ENCODE results near the gene QSOX2. TPM values are rescaled to one million over a fixed set of nuclear protein-coding genes. Genes with fewer than 3 reads are reported as not detected.

QSOX2 gene
- total RNA-seq, 6 experiments from 2014 or later = 20.1 to 24.9 (median 21.9) TPM

DNA sequence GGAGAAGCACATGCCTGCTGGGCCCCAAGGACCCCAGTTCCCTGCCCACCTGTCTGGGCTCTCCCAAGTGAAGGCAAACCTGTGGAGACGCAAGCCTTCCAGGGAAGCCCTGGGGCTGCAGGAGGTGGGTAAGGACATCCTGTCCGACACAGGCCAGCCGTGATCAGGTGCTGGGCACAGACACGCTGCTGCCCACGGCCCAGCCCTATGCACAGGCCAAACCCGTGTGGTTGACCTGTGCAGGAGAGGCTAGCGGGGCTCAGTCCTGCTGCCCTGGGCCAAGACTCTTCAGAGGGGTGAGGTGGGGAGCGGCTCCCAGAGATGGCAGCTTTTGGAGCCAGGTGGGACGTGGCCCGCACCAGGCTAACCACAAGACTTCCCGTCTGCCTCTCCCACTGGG lies 55.0 kb downstream of the QSOX2 start:
- H3K4me3 Mint-ChIP-seq = no peak overlapping the region
- H3K9me3 Mint-ChIP-seq = no peaks in the 10 kb centered on the region
- TF ChIP-seq, protein P1, sequence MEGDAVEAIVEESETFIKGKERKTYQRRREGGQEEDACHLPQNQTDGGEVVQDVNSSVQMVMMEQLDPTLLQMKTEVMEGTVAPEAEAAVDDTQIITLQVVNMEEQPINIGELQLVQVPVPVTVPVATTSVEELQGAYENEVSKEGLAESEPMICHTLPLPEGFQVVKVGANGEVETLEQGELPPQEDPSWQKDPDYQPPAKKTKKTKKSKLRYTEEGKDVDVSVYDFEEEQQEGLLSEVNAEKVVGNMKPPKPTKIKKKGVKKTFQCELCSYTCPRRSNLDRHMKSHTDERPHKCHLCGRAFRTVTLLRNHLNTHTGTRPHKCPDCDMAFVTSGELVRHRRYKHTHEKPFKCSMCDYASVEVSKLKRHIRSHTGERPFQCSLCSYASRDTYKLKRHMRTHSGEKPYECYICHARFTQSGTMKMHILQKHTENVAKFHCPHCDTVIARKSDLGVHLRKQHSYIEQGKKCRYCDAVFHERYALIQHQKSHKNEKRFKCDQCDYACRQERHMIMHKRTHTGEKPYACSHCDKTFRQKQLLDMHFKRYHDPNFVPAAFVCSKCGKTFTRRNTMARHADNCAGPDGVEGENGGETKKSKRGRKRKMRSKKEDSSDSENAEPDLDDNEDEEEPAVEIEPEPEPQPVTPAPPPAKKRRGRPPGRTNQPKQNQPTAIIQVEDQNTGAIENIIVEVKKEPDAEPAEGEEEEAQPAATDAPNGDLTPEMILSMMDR (IDR thresholded peaks at IDR 0.05) = no peak
- peaks cover 40% of the 10 kb centered on the region for H3K27me3 Mint-ChIP-seq (ENCODE audit: insufficient read depth)
- no peaks in the 10 kb centered on the region for H3K36me3 Mint-ChIP-seq (ENCODE audit: low read depth)
- H3K4me1 Mint-ChIP-seq (ENCODE audit: low read depth) = no peaks in the 10 kb centered on the region
- DNase-seq = no peak
- no peak overlapping the region for H3K27ac Mint-ChIP-seq

- DNase-seq = no peak
- TF ChIP-seq, protein P1 (IDR thresholded peaks at IDR 0.05) = no peak
- Mint-ChIP-seq H3K4me1 (ENCODE audit: low read depth) (no peaks in the 10 kb centered on the region), H3K4me3 (no peak overlapping the region), H3K36me3 (ENCODE audit: low read depth) (no peaks in the 10 kb centered on the region), H3K27me3 (ENCODE audit: insufficient read depth) (peaks cover 41% of the 10 kb centered on the region), H3K27ac (no peak overlapping the region), H3K9me3 (no peaks in the 10 kb centered on the region)
These were observed 55.4 kb downstream of the QSOX2 start for GRCh38 chr9:136190237-136190601.

DNA sequence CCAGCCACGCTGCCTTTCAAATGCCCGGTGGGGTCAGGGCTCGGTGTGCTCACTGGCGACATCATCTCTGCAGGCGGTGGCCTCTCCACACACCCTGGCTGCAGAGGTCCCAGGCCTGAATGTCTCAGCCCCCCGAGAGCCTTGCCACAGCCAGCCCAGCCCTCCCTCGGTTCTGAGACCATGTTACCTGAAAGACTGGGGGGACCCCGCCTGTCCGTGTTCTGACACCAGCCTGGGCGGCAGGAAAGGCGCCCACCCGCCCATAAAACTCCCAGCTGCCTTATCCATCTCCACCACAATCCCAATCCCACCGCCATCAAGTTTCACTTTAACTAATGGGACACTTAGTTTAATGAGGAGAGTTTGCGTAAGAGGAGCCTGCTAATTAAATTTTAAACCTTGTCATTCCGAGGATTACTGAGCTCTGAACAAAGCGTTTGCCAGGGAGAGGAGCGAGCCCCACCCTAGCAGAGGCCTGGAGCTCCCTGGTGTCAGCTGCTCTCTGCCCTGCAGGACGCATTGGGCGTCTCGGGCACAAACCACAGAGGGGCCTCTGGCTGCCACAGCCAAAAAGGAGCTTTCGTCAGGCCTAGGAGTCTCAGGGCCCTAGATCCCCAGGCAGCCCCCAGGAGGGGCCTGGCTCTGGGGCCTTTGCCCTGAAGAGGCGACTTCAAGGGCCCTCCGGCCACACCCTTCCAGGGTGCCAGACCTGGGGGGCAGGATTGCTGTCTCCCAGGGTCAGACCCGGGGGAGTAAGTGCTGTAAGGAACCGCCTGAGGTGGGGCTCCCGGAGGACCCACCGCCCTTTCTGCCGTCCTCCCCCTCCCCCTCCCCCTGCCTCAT lies 56.0 kb downstream of the QSOX2 start:
- no peak for DNase-seq
- H3K27me3 Mint-ChIP-seq (ENCODE audit: insufficient read depth) = peaks cover 36% of the 10 kb centered on the region
- no peak overlapping the region for H3K4me3 Mint-ChIP-seq
- H3K27ac Mint-ChIP-seq = no peak overlapping the region
- no peaks in the 10 kb centered on the region for H3K9me3 Mint-ChIP-seq
- H3K36me3 Mint-ChIP-seq (ENCODE audit: low read depth) = no peaks in the 10 kb centered on the region
- H3K4me1 Mint-ChIP-seq (ENCODE audit: low read depth) = no peaks in the 10 kb centered on the region
- TF ChIP-seq, protein P1 (IDR thresholded peaks at IDR 0.05) = no peak

- DNase-seq = no peak
- Mint-ChIP-seq H3K4me1 (ENCODE audit: low read depth) (no peaks in the 10 kb centered on the region), H3K27ac (no peak overlapping the region), H3K27me3 (ENCODE audit: insufficient read depth) (peaks cover 43% of the 10 kb centered on the region), H3K36me3 (ENCODE audit: low read depth) (no peaks in the 10 kb centered on the region), H3K9me3 (no peaks in the 10 kb centered on the region), H3K4me3 (no peak overlapping the region)
- TF ChIP-seq, protein P1 (IDR thresholded peaks at IDR 0.05) = no peak
These were observed 57.7 kb downstream of the QSOX2 start for GRCh38 chr9:136187683-136188586.

DNA sequence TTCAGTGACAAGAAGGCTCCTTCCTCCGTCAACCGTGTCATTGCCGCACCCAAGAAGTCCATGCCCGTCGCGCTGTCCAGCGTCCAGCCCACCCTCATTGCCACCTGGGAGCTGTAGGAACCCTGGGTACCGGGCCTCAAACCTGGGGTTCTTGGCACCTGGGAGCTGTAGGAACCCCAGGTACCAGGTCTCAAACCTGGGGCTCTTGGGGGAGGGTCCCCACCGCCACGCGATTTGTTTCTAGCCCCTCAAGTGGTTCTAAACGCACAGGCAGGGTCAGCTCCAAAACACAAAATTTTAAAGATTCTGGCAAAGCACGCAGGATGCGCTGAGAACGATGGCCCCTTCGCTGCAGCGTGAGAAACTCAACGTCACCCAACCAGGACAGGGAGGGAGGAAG lies 58.4 kb downstream of the QSOX2 start:
- Mint-ChIP-seq H3K9me3 (no peaks in the 10 kb centered on the region), H3K4me1 (ENCODE audit: low read depth) (no peaks in the 10 kb centered on the region), H3K27ac (no peak overlapping the region), H3K4me3 (no peak overlapping the region), H3K27me3 (ENCODE audit: insufficient read depth) (peaks cover 45% of the 10 kb centered on the region), H3K36me3 (ENCODE audit: low read depth) (no peaks in the 10 kb centered on the region)
- TF ChIP-seq, protein P1 (IDR thresholded peaks at IDR 0.05) = no peak
- no peak for DNase-seq

Measured in HFFc6 (cell line).